ENCODE measurements around the gene PPP1R11. TPM values are rescaled to one million over a fixed set of nuclear protein-coding genes. Genes with fewer than 3 reads are reported as not detected.
A peak's percentile ranks its signal among the peaks of the same experiment; 100 is the strongest.

Gene PPP1R11
- total RNA-seq, 1 donor from 2014 or later: 61.1 TPM

DNA sequence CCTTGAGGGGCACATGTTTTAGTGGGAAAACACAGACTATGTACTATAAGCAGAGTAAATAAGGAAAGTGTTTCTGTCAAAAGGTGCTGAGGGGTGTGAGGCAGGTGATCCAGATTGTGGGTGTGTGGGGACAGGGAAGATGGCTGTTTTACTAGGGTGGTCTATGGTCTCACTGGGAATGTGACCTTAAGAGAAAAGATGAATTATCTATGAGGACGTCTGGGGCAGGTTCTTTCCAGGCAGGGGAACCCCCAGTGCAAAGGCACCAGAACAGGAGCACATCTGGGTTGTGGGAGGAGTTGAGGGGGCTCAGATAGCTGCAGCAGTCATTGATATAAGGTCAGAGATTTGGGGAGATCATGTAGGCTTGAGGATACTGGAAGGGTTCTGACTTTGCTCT lies 24.1 kb upstream of the PPP1R11 start:
- Mint-ChIP-seq H3K9me3 (no peaks in the 10 kb centered on the region), H3K4me1 (peaks cover 22% of the 10 kb centered on the region), H3K27me3 (no peaks in the 10 kb centered on the region), H3K36me3 (ENCODE audit: low read depth) (no peaks in the 10 kb centered on the region), H3K27ac (peak overlapping the region; percentile 51), H3K4me3 (peak overlapping the region; percentile 1)
- DNase-seq: no peak
- intact Hi-C loops (cut with micrococcal nuclease): no loop called here

DNA sequence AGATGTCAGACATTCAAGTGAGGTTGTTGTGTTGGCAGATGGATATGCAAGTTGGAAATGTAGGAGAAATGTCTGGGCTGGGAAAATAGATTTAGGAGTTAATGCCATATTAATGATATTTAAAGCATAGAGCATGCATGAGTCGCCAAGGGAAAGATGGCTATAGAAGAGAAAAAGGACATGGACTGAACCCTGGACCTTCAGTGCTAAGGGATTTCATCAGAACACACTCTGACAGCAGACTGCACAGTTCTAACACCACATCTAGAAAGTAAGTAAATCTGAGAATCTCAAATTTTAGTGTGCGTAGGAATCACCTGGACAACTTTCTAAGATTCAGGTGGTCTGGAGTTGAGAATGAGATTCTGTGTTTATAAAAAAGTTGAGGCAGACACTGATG lies 23.3 kb upstream of the PPP1R11 start:
- Mint-ChIP-seq H3K4me3 (no peak overlapping the region), H3K9me3 (no peaks in the 10 kb centered on the region), H3K36me3 (ENCODE audit: low read depth) (no peaks in the 10 kb centered on the region), H3K27ac (no peak overlapping the region), H3K27me3 (no peaks in the 10 kb centered on the region), H3K4me1 (peaks cover 22% of the 10 kb centered on the region)
- intact Hi-C loops (cut with micrococcal nuclease): no loop called here
- DNase-seq: no peak

DNA sequence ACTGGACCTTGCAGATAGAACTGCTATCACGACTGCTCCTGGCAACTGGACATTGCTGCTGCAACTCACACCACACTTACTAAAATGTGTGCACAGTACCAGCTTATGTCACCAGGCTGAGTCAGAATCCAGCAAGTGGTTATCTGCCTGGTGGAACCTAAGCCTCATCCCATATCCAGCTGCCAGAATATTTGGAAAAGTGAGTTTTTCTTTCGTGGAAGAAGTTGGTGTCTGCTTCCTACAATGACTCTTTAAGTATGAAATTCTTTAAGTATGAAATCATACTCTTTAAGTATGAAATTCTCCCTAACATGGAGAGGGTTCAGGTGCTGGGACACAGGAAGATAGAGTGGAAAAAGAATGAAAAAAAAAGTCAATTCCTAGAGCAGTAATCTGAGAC lies 22.4 kb upstream of the PPP1R11 start:
- no peaks in the 10 kb centered on the region for H3K27me3 Mint-ChIP-seq
- no peaks in the 10 kb centered on the region for H3K36me3 Mint-ChIP-seq (ENCODE audit: low read depth)
- intact Hi-C loops (cut with micrococcal nuclease): no loop called here
- no peak overlapping the region for H3K27ac Mint-ChIP-seq
- DNase-seq: no peak
- no peaks in the 10 kb centered on the region for H3K9me3 Mint-ChIP-seq
- H3K4me3 Mint-ChIP-seq: no peak overlapping the region
- H3K4me1 Mint-ChIP-seq: peaks cover 22% of the 10 kb centered on the region

DNA sequence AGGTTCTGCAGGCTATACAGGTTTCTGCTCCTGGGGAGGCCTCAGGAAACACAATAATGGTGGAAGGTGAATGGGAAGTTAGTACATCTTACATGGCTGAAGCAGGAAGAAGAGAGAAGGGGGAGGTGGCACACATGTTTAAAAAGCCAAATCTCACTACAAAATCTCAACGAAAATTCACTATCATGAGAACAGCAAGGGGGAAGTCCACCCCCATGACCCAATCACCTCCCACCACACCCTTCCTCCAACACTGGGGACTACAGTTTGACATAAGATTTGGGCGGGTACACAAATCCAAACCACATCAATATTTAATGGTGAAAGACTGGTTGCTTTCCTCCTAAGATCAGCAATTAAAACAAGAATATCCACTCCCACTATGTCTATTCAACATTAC lies 19.8 kb upstream of the PPP1R11 start:
- H3K36me3 Mint-ChIP-seq (ENCODE audit: low read depth): no peaks in the 10 kb centered on the region
- H3K27ac Mint-ChIP-seq: no peak overlapping the region
- H3K9me3 Mint-ChIP-seq: no peaks in the 10 kb centered on the region
- H3K4me1 Mint-ChIP-seq: peaks cover 20% of the 10 kb centered on the region
- no peak for DNase-seq
- intact Hi-C loops (cut with micrococcal nuclease): no loop called here
- no peaks in the 10 kb centered on the region for H3K27me3 Mint-ChIP-seq
- H3K4me3 Mint-ChIP-seq: no peak overlapping the region

DNA sequence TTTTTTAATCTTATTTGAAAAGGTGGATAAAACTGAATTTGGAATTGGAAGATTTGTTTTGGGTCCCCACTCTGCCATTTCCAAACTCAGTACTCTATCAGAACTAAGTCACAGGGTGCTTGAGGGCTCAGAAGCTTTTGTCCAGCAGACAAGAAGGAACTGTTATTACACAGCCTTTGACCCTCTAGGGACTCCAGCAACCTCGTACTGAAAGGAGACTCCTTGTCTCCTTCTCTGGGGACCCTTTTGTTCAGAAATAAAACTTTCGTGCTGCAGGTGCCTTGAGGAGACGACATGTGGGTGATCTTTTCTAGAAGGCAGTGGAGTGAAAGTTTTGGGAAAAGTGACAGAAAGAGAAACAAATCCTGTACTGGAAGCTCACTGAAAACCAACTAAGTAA lies 13.3 kb upstream of the PPP1R11 start:
- Mint-ChIP-seq H3K9me3 (no peaks in the 10 kb centered on the region), H3K27me3 (no peaks in the 10 kb centered on the region), H3K4me3 (no peak overlapping the region), H3K4me1 (no peaks in the 10 kb centered on the region), H3K36me3 (ENCODE audit: low read depth) (peaks cover 8% of the 10 kb centered on the region), H3K27ac (no peak overlapping the region)
- intact Hi-C loops (cut with micrococcal nuclease): no loop called here
- no peak for DNase-seq

DNA sequence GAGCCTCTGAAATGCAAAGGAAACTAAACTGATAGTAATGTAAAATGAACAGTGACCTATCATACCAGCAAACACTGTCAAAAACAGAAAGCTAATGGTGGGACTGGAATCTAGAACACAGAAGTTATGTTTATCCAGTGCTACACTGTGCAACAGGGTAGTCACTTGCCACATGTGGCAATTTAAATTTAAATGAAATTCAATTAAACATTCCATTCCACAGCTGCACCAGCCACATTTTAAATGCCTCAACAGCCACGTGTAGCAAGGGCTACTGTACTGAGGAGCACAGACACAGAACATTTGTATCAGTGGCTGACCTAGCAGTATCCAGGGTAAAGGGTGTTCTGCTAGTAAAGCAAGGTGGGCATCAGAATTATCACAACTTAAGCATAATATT lies 11.5 kb upstream of the PPP1R11 start:
- no peak overlapping the region for H3K4me3 Mint-ChIP-seq
- H3K9me3 Mint-ChIP-seq: no peaks in the 10 kb centered on the region
- H3K36me3 Mint-ChIP-seq (ENCODE audit: low read depth): peaks cover 8% of the 10 kb centered on the region
- peaks cover 5% of the 10 kb centered on the region for H3K4me1 Mint-ChIP-seq
- intact Hi-C loops (cut with micrococcal nuclease): no loop called here
- no peak for DNase-seq
- no peaks in the 10 kb centered on the region for H3K27me3 Mint-ChIP-seq
- no peak overlapping the region for H3K27ac Mint-ChIP-seq

DNA sequence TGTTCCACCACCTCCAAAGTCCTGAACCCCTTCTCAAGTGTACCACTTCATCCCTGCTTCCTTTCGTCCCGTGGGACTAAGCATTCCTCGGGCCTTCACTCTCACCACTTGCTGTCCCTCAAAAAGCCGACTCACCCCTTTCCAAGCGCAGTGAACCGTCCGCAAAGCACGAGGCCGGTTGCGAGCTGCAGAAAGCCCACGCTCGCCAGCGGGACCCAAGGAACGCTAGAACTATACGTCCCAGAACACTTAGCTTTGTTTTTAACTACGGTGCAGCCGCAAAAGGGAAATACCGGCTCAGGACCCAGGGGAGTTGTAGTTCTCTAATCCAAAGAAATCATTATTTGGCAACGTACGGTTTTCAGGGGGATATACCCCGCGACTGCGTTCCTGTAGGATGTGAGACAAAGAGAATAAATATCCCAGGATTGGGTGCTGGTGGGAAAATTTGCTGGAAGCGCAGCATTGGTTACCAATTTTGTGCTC lies 6.3 kb upstream of the PPP1R11 start:
- Mint-ChIP-seq H3K36me3 (ENCODE audit: low read depth) (peaks cover 40% of the 10 kb centered on the region), H3K27me3 (no peaks in the 10 kb centered on the region), H3K4me1 (peaks cover 20% of the 10 kb centered on the region), H3K27ac (peak overlapping the region; percentile 99), H3K4me3 (peak overlapping the region; percentile 97), H3K9me3 (no peaks in the 10 kb centered on the region)
- intact Hi-C loops (cut with micrococcal nuclease): loop anchor here (2.0 to 10.0 kb wide), 5 partner anchors 93 to 554 kb away; partner anchors contain the start of genes GNL1, HLA-A, HLA-F and MRPS18B
- DNase-seq: peak; percentile 79

DNA sequence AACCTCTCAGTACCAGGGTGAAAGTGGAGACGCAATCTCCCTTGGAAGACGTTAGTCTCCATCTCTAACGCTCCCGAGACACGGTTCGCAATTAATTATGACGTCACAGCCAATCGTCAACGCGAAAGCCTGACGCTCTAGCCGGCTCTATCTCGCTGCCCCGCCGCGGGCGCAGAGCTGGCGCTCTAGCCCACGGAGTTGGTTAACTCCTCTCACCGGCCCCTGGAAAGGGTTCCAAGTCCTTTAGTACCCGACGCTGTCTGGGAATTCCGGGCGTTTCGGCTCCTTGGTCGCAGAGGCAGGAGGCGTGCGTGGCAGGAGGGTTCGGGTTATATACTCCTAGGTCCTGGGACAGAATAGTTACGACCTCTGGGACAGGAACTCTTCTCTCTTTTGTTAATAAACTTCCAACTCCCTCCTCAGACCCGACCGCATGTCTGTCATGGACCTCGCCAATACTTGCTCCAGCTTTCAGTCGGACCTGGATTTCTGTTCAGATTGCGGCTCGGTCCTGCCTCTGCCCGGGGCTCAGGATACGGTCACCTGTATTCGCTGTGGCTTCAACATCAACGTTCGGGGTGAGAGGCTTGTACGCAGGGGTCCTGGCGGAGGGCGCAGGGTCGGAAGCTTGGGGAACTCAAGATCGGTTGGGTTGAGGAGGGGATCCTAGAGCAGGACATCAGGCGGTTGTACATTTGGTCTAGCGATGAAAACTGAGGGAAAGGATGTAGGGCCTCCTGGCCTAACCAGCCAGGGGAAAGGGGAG lies 5.7 kb upstream of the PPP1R11 start, which contains the start of gene POLR1H:
TSS of gene POLR1H (plus strand) at position 174 of the 766 bp plus-strand sequence. CDS start at position 434, 260 bp downstream.
- H3K9me3 Mint-ChIP-seq: no peaks in the 10 kb centered on the region
- H3K4me3 Mint-ChIP-seq: peak within 1 kb of the TSS; percentile 97
- peak within 1 kb of the TSS; percentile 99 for H3K27ac Mint-ChIP-seq
- peaks cover 27% of the 10 kb centered on the region for H3K4me1 Mint-ChIP-seq
- intact Hi-C loops (cut with micrococcal nuclease): loop anchor here (2.0 to 10.0 kb wide), 5 partner anchors 94 to 554 kb away; partner anchors contain the start of genes GNL1, HLA-A, HLA-F and MRPS18B
- peak; percentile 96 for DNase-seq
- H3K27me3 Mint-ChIP-seq: no peaks in the 10 kb centered on the region
- H3K36me3 Mint-ChIP-seq (ENCODE audit: low read depth): peaks cover 40% of the 10 kb centered on the region

DNA sequence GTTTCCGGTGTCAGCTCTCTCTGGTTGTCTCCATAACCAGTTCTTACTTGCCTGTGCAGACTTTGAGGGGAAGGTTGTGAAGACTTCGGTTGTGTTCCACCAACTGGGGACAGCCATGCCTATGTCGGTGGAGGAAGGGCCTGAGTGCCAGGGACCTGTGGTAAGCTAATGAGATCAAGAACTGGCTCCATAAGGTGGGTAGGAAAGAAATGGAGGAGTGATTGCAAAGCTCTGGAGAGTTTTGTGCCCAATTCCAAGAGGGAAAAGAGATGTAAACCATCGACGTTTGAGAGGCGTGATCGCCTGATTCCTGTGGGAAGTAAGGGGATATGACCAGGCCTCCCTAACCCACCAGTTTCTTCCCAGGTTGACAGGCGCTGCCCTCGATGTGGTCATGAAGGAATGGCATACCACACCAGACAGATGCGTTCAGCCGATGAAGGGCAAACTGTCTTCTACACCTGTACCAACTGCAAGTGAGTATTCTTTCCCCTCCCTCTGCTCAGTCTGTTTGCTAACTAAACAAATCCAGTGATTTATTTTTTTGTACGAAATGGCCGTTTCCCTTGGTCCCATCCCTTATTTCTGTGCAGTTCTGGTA lies 5.0 kb upstream of the PPP1R11 start:
- Mint-ChIP-seq H3K36me3 (ENCODE audit: low read depth) (peaks cover 42% of the 10 kb centered on the region), H3K4me1 (peaks cover 32% of the 10 kb centered on the region), H3K27me3 (peaks cover 1% of the 10 kb centered on the region), H3K4me3 (peak overlapping the region; percentile 97), H3K27ac (peak overlapping the region; percentile 99), H3K9me3 (no peaks in the 10 kb centered on the region)
- DNase-seq: no peak
- intact Hi-C loops (cut with micrococcal nuclease): loop anchor here (2.0 to 10.0 kb wide), 5 partner anchors 95 to 553 kb away; partner anchors contain the start of genes GNL1, HLA-A, HLA-F and MRPS18B

DNA sequence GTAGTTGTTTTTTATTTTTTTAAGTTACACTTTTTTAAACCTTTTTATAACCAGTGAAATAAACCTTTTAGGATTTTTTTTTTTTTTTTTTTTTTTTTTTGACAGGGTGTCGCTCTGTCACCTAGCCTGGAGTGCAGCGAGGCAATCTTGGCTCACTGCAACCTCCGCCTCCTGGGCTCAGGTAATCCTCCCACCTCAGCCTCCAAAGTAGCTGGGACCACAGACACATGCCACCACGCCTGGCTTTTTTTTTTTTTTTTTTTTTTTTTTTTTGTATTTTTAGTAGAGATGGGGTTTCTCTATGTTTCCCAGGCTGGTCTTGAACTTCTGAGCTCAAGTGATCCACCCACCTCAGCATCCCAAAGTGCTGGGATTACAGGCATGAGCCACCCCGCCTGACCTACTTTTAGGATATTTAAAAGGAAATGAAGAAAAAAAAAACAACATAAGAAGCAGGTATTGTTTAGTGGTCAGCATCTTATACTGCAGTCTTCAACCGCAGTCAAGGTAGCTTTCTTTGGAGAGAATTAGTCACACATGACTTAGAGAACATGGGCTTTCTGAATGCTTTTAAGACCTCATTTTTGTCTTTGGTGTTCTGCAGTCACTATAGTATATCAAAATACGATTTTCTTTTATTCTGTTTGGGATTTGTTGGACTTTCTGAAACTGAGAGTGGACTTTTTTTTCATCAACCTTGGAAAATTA lies 4.4 kb upstream of the PPP1R11 start:
- peak; percentile 60 for DNase-seq
- H3K27ac Mint-ChIP-seq: peak overlapping the region; percentile 39
- H3K4me1 Mint-ChIP-seq: peaks cover 36% of the 10 kb centered on the region
- no peaks in the 10 kb centered on the region for H3K9me3 Mint-ChIP-seq
- intact Hi-C loops (cut with micrococcal nuclease): loop anchor here (5.0 to 10.0 kb wide), 4 partner anchors 95 to 552 kb away; partner anchors contain the start of genes GNL1, HLA-F, MRPS18B and PPP1R10
- H3K4me3 Mint-ChIP-seq: peak overlapping the region; percentile 97
- H3K36me3 Mint-ChIP-seq (ENCODE audit: low read depth): peaks cover 40% of the 10 kb centered on the region
- H3K27me3 Mint-ChIP-seq: peaks cover 3% of the 10 kb centered on the region

DNA sequence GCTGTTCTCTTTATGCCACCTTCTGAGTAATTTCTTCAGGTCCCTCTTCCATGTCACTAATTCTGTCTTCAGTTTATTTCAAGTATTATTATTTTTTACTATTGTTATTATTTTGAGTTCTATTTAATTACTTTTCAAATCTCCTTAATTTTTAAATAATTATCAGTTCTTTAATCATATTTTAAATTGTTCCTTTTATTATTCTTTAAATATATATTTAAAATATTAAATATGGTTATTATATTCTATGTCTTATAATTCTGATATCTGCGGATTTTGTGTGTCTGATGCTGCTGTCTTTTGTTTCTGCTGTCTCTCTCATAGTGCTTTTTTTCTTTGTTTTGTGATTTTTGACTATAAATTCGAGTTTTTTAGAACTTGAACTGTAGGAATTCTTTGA lies 3.7 kb upstream of the PPP1R11 start:
- Mint-ChIP-seq H3K4me3 (peak overlapping the region; percentile 42), H3K4me1 (peaks cover 43% of the 10 kb centered on the region), H3K9me3 (no peaks in the 10 kb centered on the region), H3K27me3 (peaks cover 3% of the 10 kb centered on the region), H3K27ac (no peak overlapping the region), H3K36me3 (ENCODE audit: low read depth) (peaks cover 46% of the 10 kb centered on the region)
- no peak for DNase-seq
- intact Hi-C loops (cut with micrococcal nuclease): loop anchor here (5.0 to 10.0 kb wide), 4 partner anchors 96 to 551 kb away; partner anchors contain the start of genes GNL1, HLA-F, MRPS18B and PPP1R10

DNA sequence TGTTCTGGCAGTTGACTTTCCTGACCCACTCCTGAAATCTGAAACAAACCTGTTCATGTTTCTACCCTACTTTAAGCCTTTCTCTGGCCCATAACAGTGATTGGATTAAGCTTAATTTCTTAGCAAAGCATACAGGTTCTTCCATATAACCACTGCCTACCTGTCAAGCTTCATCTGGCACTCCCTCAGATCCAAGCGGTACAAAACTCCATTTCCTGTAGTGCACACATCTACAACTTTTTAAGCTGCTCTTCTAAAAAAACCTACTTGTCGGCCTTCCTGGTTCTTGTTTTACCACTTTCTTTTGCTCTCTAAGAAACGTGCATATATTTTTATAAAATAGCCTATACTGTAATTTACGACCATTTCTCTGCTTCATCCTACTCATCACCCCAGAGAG lies 916 bp upstream of the PPP1R11 start:
- intact Hi-C loops (cut with micrococcal nuclease): loop anchor here (2.0 to 10.0 kb wide), 6 partner anchors 37 to 549 kb away; partner anchors contain the start of genes GNL1, HLA-F, MRPS18B and PPP1R10
- peaks cover 11% of the 10 kb centered on the region for H3K27me3 Mint-ChIP-seq
- DNase-seq: peak; percentile 64

DNA sequence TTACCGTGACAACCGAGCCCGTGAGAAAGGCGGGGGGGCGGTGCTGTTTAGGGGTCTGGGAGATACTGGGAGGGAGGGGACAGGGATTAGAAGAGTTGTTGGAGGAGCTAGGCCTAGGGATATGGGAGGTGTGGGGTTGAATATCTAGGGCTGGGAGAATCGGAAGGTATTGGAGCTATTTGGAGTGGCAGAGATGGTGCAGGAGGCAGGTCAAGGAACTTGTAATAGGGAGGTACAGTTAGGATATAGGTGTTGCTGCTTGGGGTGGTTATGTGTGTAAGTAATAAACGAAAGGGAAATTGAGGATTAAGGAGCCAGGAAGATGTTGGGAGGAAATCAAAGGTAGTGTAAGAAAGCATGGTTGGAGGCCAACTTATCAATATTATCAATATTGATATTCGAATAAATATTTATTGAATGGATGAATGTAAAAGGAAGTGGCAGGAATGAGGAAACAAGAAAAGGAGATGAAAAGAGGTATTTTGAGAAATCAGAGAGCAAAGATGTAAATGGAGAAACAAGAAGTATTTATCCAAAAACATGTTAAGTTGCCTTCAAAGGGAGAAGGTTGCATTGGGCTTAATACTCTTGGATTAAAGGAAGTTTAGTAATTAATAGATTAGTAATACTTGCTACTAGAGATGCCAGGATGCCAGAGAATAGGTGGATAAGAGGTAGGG lies 602 bp downstream of the PPP1R11 start:
- Mint-ChIP-seq H3K9me3 (no peaks in the 10 kb centered on the region), H3K36me3 (ENCODE audit: low read depth) (peaks cover 63% of the 10 kb centered on the region), H3K27ac (peak overlapping the region; percentile 99), H3K4me1 (peaks cover 45% of the 10 kb centered on the region), H3K27me3 (peaks cover 24% of the 10 kb centered on the region), H3K4me3 (peak overlapping the region; percentile 93)
- intact Hi-C loops (cut with micrococcal nuclease): loop anchor here (1.0 to 10.0 kb wide), 7 partner anchors 35 to 547 kb away; partner anchors contain the start of genes GNL1, HLA-F, MRPS18B and PPP1R10
- DNase-seq: no peak

More for the DNA sequence above, 916 bp upstream of the PPP1R11 start:
- H3K27ac Mint-ChIP-seq: peak overlapping the region; percentile 99
- peaks cover 46% of the 10 kb centered on the region for H3K4me1 Mint-ChIP-seq
- H3K36me3 Mint-ChIP-seq (ENCODE audit: low read depth): peaks cover 68% of the 10 kb centered on the region
- H3K9me3 Mint-ChIP-seq: no peaks in the 10 kb centered on the region
- H3K4me3 Mint-ChIP-seq: peak overlapping the region; percentile 93
